SKM-1 treated with dmso at 0.1 percent for 144 hours (cell line): ENCODE measurements around the gene POLR3F.
"Not testable (repeated sequence)": the region's sequence is repeated elsewhere in the genome, so short reads cannot be mapped to it uniquely, and the experiment has no call there.

Source experiments
- DNase-seq: peaks from one replicate; lab custom pipeline; 2025; ENCODE audit not compliant: unreplicated experiment; lab: John Stamatoyannopoulos, UW

POLR3F gene, protein sequence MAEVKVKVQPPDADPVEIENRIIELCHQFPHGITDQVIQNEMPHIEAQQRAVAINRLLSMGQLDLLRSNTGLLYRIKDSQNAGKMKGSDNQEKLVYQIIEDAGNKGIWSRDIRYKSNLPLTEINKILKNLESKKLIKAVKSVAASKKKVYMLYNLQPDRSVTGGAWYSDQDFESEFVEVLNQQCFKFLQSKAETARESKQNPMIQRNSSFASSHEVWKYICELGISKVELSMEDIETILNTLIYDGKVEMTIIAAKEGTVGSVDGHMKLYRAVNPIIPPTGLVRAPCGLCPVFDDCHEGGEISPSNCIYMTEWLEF

DNA sequence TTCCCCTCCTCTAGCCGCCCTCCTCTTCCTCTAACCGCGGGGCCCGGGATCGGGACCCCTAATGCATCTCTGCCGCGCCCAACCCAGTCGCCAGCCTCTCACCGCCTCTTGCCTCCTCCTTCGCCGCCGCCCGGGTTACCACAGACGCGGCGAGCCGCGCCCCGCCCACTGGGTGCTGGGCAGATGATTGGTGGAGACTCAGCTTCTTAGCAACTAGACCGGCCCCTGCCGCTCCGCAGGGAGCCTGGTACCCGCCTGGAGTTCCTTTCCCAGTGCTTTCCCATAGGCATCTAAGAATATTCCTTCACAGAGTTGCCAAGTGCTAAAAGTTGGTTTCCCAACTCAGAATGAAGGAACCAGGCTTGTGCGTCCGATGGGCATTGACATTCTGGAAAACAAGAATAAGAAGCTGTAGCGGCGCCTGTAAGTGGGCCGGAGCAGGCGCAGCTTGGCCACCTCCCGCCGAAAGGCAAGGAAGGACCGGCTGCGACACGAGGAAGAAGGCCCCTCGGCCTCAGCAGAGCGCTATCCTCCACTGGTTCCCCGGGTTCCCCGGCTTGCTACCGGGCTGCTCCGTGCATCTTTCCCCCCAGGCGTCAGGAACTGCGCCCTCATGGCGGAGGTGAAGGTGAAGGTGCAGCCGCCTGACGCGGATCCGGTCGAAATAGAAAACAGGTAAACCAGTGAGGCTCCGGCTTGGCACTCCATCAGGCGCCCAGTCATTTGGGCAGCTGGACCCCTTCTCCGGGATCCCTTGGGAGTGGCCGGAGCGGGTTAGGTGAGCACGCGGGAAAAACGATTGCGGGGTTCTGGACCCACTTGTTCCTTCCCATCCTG lies at the start of gene POLR3F, which contains the start of gene DZANK1:
POLR3F (plus strand) TSS at position 497 of the 837 bp plus-strand sequence; CDS start at position 614, 117 bp downstream.
DZANK1 (minus strand) TSS at position 137 of the 837 bp plus-strand sequence. CDS start 1,672 bp downstream, outside the sequence.
- DNase-seq = peak; percentile 74

- DNase-seq = no peak
Measured at GRCh38 chr20:18421608-18422007, 45.6 kb upstream of the POLR3F start.

DNA sequence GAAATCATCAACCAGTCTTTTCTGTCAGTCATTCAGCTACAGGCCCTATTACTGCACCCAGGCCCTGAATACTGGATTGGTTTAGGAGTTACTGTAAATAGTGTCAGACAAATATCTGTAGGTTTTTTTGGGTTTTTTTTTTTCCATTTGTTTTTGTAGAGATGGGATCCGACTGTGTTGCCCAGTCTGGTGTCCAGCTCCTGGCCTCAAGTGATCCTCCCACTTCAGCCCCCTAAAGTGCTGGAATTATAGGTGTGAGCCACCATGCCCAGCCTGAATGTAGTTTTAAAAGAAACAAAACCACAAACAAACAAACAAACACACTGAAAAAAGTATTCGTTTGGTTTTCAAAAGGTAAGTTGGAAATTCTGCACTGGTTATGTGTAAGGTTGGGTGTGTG lies 40.0 kb upstream of the POLR3F start:
- no peak for DNase-seq

DNA sequence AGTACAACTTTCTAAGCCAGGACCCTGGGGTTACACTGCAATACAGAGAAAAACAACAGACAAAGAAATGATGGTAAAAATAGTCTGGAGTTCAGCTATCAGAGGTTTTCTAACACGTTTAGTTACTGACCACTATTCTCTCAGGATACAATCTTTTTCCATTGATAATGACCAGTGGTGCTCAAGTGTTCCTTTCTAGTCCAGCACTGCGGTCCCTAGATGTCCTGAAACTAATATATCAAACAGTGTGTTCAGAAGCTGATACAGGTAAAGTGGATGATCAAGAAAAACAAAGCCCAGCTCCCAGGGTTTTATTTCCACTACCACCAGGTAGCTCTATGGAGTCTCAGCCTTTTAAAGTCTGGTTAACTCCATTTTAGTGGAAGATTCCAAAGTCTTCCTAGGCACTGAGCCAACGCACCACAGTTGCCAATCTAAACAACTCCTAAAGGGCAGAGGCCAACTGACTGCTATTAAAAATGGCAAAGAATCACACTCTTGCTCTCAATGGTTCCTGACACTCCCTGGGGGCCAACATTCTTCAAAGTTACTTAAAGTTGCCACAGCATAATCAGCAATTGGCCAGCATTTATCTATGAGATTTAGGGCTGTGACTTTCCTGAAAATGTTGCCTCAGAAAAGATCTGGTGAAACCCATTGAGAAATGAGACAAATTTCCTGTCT lies 38.6 kb upstream of the POLR3F start:
- no peak for DNase-seq

DNA sequence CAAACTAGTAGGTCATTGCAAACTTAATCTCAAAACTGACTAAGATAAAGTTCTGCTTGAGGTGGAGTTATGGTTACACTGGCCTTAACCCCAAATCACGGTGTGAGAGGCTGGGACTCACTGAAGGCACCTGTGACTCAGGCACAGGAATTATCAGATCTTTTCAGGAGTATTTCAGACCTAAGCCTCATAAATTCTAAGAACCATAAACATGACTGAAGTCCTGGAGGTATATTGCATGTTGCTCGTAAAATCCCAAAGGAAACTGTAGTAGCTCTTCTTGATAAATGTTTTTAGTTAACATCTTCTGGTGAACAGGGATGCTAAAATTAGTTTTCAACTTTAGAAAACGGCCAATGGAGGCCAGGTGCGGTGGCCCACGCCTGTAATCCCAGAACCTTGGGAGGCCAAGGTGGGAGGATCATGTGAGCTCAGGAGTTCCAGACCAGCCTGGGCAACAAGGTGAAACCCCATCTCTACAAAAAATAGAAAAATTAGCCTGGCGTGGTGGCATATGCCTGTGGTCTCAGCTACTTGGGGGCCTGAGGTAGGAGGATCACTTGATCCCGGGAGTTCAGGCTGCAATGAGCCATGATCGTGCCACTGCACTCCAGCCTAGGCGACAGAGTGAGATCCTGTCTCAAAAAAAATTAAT lies 36.9 kb upstream of the POLR3F start:
- DNase-seq = no peak

DNA sequence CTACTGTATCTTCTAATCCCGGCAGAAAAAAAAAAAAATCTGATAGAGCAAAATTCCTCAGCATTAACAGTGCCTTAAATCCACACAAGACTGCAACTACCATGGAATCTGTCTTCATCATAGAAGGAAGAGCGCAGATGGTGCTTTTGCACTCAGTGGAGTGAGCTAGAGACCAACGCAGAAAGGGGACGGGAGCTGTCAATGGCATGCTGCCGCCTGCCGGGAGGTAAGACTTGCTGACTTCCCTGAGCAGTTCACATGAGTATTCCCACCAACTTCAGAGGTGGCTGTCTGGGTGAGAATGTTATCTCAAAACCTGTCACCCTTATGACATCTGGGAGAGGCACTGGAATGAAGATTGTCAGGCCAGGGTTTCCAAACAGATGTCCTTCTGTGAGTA lies 36.0 kb upstream of the POLR3F start:
- no peak for DNase-seq

DNA sequence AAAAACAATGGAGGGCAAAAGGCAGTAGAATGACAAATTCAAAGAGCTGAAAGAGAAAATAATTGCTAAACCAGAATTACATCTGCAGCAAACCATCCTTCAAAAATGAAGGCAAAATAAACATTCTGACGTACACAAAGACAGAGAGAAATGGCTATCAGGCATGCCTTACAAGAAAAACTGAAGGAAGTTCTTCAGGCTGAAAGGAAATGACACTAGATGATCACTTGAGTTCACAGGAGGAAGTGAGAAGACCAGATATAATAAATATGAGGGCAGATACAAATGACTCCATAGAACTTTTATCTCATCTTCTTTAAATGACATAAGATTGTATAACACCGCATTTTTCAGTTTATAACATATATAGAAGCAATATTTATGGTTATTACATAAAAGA lies 30.3 kb upstream of the POLR3F start:
- no peak for DNase-seq

DNA sequence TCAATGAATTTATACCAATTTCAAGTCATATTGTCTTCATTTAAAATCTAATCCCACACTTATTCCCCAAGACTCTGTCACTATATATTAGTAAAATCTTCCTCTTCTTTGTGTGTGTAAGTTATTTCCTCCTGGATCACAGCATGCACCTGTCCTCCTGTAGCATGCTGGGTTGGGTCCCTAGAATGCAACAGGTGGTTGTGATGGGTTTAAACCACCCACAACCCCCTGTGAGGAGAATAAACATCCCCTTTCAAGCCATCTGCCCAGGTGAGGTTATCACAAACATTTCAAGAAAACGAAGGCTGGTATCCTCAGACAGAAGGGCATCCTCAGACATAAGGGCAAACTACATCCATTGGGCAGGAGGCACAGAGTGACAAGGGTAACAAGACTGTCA lies 26.8 kb upstream of the POLR3F start:
- DNase-seq = no peak

- DNase-seq = no peak
Measured at GRCh38 chr20:18443886-18444285, 23.3 kb upstream of the POLR3F start.

GRCh38 chr20:18456600-18456999 lies 10.6 kb upstream of the POLR3F start:
- no peak for DNase-seq

GRCh38 chr20:18465536-18466200 lies 1.5 kb upstream of the POLR3F start:
- DNase-seq = no peak

- DNase-seq = no peak
Measured at GRCh38 chr20:18466574-18466893, 656 bp upstream of the POLR3F start.

- DNase-seq = no peak
Measured at GRCh38 chr20:18477218-18477617, 10.0 kb downstream of the POLR3F start.

GRCh38 chr20:18477821-18478220 lies 10.6 kb downstream of the POLR3F start:
- no peak for DNase-seq

- no peak for DNase-seq
Measured at GRCh38 chr20:18481596-18481995, 14.4 kb downstream of the POLR3F start.

GRCh38 chr20:18488301-18488700 lies 21.1 kb downstream of the POLR3F start:
- no peak for DNase-seq

DNA sequence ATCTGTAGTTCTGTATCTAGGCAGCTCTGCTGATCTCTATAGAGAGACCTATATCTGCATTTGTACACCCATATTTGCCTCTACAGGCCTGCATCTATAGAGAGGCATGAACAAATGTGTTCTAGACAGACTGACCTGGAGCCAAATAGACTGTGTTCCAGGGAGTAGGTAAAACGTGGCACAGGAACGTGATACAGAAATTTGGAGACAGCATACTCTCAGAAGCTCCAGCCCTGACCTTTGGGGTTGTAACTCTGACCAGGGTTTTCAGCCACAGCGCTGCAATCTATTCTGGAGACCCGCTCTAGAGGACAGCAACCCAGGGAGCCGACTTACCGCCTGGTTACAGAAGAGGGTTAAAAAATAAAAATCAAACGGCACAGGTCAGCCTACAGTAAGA lies 28.9 kb downstream of the POLR3F start:
- DNase-seq = no peak

- DNase-seq = peak; percentile 45
Measured at GRCh38 chr20:18496740-18497592, 29.8 kb downstream of the POLR3F start, which contains the start of gene RBBP9. RBBP9 (minus strand) TSS chr20:18497225; CDS start chr20:18497167, 58 bp downstream.

DNA sequence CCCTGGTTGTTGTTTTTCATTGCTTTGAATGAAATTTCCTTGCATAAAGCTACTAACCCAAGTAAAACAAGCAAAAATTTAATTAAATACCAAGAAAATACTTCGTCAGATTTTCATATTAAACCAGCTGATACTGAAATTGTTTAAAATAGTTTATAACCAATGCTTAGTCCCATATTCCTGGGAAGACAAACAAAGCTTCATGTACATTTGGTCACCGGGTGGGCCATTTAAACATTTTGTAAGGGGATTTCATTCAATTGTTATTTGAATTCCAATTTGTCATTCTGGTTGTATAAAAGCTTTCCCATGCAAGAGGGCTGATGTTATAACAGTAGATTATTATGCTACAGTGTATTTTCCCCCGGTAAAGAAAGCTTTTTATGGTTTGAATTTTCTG lies 30.4 kb downstream of the POLR3F start:
- no peak for DNase-seq

- DNase-seq = not testable (repeated sequence)
Measured at GRCh38 chr20:18501672-18502071, 34.5 kb downstream of the POLR3F start.
